HPDE6-E6E7 (cell line): ENCODE measurements around the gene FAM174B.

Experiments
- DNase-seq: peaks from one replicate; pipeline ENCODE4 v3.0.0; 2011; ENCODE audit warnings: missing footprints; ENCODE audit errors: extremely low spot score

FAM174B gene

DNA sequence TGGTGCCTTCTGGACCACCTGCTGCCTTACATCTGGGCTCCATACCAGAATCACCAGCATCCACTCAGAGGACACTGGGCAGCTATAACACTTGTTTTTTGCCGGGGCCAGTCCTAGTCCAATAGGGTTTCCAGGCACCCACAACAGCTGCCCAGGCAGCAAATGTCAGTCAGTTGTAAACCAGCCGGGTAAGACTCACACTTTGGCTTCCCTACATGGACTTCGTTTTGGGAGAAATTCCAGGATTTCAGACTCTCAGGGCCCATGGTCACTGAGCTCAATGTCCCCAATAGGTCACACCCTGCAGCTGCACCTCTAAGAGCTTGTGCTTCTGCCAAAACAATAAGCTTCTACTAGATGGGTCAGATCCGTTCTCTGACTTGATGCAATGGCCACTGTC is 83.8 kb downstream of the FAM174B start:
- no peak for DNase-seq

DNA sequence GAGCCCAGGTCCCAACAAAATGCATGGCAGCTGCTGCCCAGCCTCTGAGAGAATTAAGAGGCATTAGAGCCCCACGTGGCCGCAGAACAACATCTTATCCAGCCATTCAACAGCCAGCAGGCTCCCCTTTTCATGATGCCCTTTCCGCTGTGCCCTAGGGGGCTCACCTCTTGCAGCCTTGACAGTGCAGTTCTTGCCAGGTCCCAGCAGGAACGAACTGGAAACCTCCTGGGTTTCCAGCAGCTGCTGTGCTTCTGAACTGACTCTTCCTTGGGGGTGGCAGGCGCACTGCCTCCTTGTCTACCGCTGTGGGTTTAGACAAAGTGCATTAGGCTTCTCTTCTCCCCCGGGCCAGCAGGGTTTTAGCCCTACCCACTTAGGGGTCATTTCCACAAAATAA is 85.2 kb downstream of the FAM174B start:
- DNase-seq = no peak

DNA sequence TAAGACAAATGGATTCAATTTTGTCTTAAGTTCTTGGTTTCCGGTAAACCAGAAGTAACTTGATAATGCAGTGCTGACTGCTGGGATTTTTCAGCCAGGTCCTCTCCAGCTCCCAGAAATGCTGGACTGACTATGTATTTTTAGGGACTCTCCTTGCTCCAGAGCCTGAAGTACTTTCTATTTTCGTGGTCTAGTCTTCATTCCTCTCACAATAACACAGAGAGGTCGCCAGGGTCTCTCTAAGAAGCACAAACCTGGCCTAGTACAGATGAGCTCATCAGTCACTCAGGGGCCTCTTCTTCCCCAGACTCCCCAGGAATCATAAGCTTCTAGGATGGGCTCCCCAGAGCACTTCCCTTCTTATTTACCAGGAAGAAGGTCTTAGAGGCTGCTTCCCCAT is 85.8 kb downstream of the FAM174B start:
- DNase-seq = no peak
